NCI-H82 treated with DMSO at 0.1 percent for 48 hours (cell line): ENCODE data around the gene TCOF1.

ENCODE experiments used
- DNase-seq: peaks from one replicate; lab custom pipeline; 2025; ENCODE audit not compliant: unreplicated experiment; lab: John Stamatoyannopoulos, UW

TCOF1 gene

GRCh38 chr5:150323819-150324218 is 33.7 kb upstream of the TCOF1 start:
- DNase-seq: no peak

- no peak for DNase-seq
Measured at GRCh38 chr5:150325426-150325825, 32.1 kb upstream of the TCOF1 start.

- DNase-seq: no peak
Measured at GRCh38 chr5:150326707-150327106, 30.8 kb upstream of the TCOF1 start.

- no peak for DNase-seq
Measured at GRCh38 chr5:150327139-150327538, 30.4 kb upstream of the TCOF1 start.

GRCh38 chr5:150328515-150328914 is 29.0 kb upstream of the TCOF1 start:
- DNase-seq: no peak

- DNase-seq: no peak
Measured at GRCh38 chr5:150329038-150329437, 28.5 kb upstream of the TCOF1 start.

- DNase-seq: no peak
Measured at GRCh38 chr5:150329881-150330876, 27.3 kb upstream of the TCOF1 start.

GRCh38 chr5:150333400-150333799 is 24.1 kb upstream of the TCOF1 start:
- no peak for DNase-seq

GRCh38 chr5:150335778-150336177 is 21.7 kb upstream of the TCOF1 start:
- no peak for DNase-seq

GRCh38 chr5:150338546-150338945 is 19.0 kb upstream of the TCOF1 start:
- DNase-seq: no peak

- no peak for DNase-seq
Measured at GRCh38 chr5:150339165-150339564, 18.3 kb upstream of the TCOF1 start.

- no peak for DNase-seq
Measured at GRCh38 chr5:150339841-150340240, 17.7 kb upstream of the TCOF1 start.

GRCh38 chr5:150340614-150341255 is 16.8 kb upstream of the TCOF1 start:
- no peak for DNase-seq

GRCh38 chr5:150341331-150341730 is 16.2 kb upstream of the TCOF1 start:
- DNase-seq: peak; percentile 66

- no peak for DNase-seq
Measured at GRCh38 chr5:150341989-150342388, 15.5 kb upstream of the TCOF1 start.

- no peak for DNase-seq
Measured at GRCh38 chr5:150342583-150342982, 14.9 kb upstream of the TCOF1 start.

GRCh38 chr5:150343994-150344631 is 13.4 kb upstream of the TCOF1 start:
- DNase-seq: no peak

GRCh38 chr5:150345716-150346115 is 11.8 kb upstream of the TCOF1 start:
- DNase-seq: no peak

GRCh38 chr5:150346592-150346991 is 10.9 kb upstream of the TCOF1 start:
- DNase-seq: no peak

GRCh38 chr5:150347003-150347402 is 10.5 kb upstream of the TCOF1 start:
- DNase-seq: no peak

GRCh38 chr5:150347451-150347850 is 10.0 kb upstream of the TCOF1 start:
- DNase-seq: no peak
